Nephron progenitor cell (in vitro differentiated cells): ENCODE data around the gene THOC2.

Experiments used
- DNase-seq: peaks from one replicate; pipeline ENCODE4 v3.0.0; 2021
- H3K27ac Mint-ChIP-seq: 2 replicates; pipeline ENCODE4 v1.8.0; 2021; ENCODE audit warnings: mild to moderate bottlenecking, moderate library complexity, mixed read lengths
- H3K27me3 Mint-ChIP-seq: 2 replicates; pipeline ENCODE4 v1.8.0; 2021; ENCODE audit warnings: mild to moderate bottlenecking, low read depth, mixed read lengths; ENCODE audit not compliant: poor library complexity
- H3K36me3 Mint-ChIP-seq: 2 replicates; pipeline ENCODE4 v1.8.0; 2021; ENCODE audit warnings: low read depth, mixed read lengths
- H3K4me1 Mint-ChIP-seq: 2 replicates; pipeline ENCODE4 v1.8.0; 2021; ENCODE audit warnings: mixed read lengths
- H3K4me3 Mint-ChIP-seq: 2 replicates; pipeline ENCODE4 v1.8.0; 2021; ENCODE audit warnings: mild to moderate bottlenecking, moderate library complexity, mixed read lengths
- H3K9me3 Mint-ChIP-seq: 2 replicates; pipeline ENCODE4 v1.8.0; 2021; ENCODE audit warnings: mild to moderate bottlenecking, moderate library complexity, mixed read lengths
- CTCF ChIP-seq: fragments of 200-600 bp; sonication (generic); IDR thresholded peaks from 2 replicates; pipeline ENCODE4 v1.5.0; 2021; ENCODE audit warnings: antibody characterized with exemption

The THOC2 gene

GRCh38 chrX:123607806-123608205 is 125.0 kb downstream of the THOC2 start:
- Mint-ChIP-seq H3K36me3 (peaks cover 58% of the 10 kb centered on the region), H3K9me3 (peaks cover 20% of the 10 kb centered on the region), H3K27ac (no peak overlapping the region), H3K4me3 (no peak overlapping the region), H3K27me3 (peaks cover 3% of the 10 kb centered on the region), H3K4me1 (no peaks in the 10 kb centered on the region)
- DNase-seq, result no peak
- no peak for TF ChIP-seq CTCF

- H3K4me1 Mint-ChIP-seq, result no peaks in the 10 kb centered on the region
- DNase-seq, result no peak
- peaks cover 22% of the 10 kb centered on the region for H3K9me3 Mint-ChIP-seq
- no peak overlapping the region for H3K4me3 Mint-ChIP-seq
- no peak for TF ChIP-seq CTCF
- peaks cover 62% of the 10 kb centered on the region for H3K36me3 Mint-ChIP-seq
- H3K27me3 Mint-ChIP-seq, result peaks cover 3% of the 10 kb centered on the region
- H3K27ac Mint-ChIP-seq, result no peak overlapping the region
Measured at GRCh38 chrX:123607270-123607669, 125.6 kb downstream of the THOC2 start.

GRCh38 chrX:123603491-123603890 is 129.4 kb downstream of the THOC2 start:
- no peak for TF ChIP-seq CTCF
- Mint-ChIP-seq H3K9me3 (peaks cover 34% of the 10 kb centered on the region), H3K4me1 (no peaks in the 10 kb centered on the region), H3K36me3 (peaks cover 65% of the 10 kb centered on the region), H3K27me3 (peaks cover 3% of the 10 kb centered on the region), H3K27ac (no peak overlapping the region), H3K4me3 (no peak overlapping the region)
- no peak for DNase-seq

- Mint-ChIP-seq H3K4me1 (no peaks in the 10 kb centered on the region), H3K36me3 (peaks cover 50% of the 10 kb centered on the region), H3K27me3 (peaks cover 3% of the 10 kb centered on the region), H3K4me3 (no peak overlapping the region), H3K9me3 (peaks cover 26% of the 10 kb centered on the region), H3K27ac (no peak overlapping the region)
- DNase-seq, result no peak
- no peak for TF ChIP-seq CTCF
Measured at GRCh38 chrX:123601437-123601836, 131.4 kb downstream of the THOC2 start.

GRCh38 chrX:123600181-123600580 is 132.7 kb downstream of the THOC2 start:
- Mint-ChIP-seq H3K36me3 (peaks cover 40% of the 10 kb centered on the region), H3K4me3 (no peak overlapping the region), H3K27me3 (no peaks in the 10 kb centered on the region), H3K4me1 (no peaks in the 10 kb centered on the region), H3K9me3 (peaks cover 24% of the 10 kb centered on the region), H3K27ac (no peak overlapping the region)
- no peak for TF ChIP-seq CTCF
- no peak for DNase-seq

- no peak for DNase-seq
- H3K4me3 Mint-ChIP-seq, result no peak overlapping the region
- H3K36me3 Mint-ChIP-seq, result no peaks in the 10 kb centered on the region
- no peak for TF ChIP-seq CTCF
- H3K9me3 Mint-ChIP-seq, result peaks cover 18% of the 10 kb centered on the region
- H3K4me1 Mint-ChIP-seq, result peaks cover 4% of the 10 kb centered on the region
- peaks cover 2% of the 10 kb centered on the region for H3K27me3 Mint-ChIP-seq
- no peak overlapping the region for H3K27ac Mint-ChIP-seq
Measured at GRCh38 chrX:123590842-123591486, 141.9 kb downstream of the THOC2 start.
